Islet precursor cell (in vitro differentiated cells): ENCODE data around the gene APOL4.
"Not testable (repeated sequence)": the region's sequence is repeated elsewhere in the genome, so short reads cannot be mapped to it uniquely, and the experiment has no call there.

Experiments used
- DNase-seq: peaks from one replicate; pipeline ENCODE4 v3.0.0-alpha.2; 2018

Gene APOL4

DNA sequence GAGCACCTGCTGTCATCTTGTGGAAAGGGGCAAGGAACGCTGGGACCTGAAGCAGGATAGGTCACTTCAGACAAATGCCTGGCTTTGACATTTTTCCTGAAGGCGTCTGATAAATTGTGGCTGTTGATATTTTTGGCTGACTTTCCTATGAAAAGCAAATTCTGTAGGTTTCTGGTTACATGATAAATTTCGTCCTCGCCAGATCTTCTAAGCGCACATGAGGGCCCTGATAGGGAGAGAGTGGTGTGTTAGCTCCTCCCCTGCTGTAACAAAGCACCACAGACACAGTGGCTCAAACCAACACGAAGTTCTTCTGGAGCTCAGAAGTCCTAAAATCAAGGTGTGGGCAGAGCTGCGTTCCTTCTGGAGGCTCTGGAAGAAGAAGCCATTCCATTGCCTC lies 19.6 kb downstream of the APOL4 start:
- DNase-seq: peak; percentile 12

DNA sequence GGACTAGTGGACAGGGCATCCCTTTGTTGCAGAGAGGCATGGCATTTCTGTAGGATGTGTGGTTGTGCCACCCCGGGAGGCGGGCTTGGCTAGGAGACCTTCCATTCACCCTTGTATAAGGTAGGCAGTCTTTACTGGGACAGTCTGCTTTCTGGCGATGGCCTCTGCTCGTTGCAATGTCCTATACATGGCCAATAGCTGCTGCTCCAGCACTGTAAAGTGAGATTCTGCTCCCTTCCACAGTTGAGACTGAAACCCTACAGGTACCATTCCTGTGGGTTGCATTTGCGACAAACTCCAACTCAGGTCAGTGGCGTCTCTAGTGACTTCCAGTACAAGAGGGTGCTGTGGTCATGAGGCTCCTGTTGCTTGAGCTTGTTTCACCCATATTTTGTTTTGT lies 20.7 kb downstream of the APOL4 start:
- DNase-seq: peak; percentile 17

DNA sequence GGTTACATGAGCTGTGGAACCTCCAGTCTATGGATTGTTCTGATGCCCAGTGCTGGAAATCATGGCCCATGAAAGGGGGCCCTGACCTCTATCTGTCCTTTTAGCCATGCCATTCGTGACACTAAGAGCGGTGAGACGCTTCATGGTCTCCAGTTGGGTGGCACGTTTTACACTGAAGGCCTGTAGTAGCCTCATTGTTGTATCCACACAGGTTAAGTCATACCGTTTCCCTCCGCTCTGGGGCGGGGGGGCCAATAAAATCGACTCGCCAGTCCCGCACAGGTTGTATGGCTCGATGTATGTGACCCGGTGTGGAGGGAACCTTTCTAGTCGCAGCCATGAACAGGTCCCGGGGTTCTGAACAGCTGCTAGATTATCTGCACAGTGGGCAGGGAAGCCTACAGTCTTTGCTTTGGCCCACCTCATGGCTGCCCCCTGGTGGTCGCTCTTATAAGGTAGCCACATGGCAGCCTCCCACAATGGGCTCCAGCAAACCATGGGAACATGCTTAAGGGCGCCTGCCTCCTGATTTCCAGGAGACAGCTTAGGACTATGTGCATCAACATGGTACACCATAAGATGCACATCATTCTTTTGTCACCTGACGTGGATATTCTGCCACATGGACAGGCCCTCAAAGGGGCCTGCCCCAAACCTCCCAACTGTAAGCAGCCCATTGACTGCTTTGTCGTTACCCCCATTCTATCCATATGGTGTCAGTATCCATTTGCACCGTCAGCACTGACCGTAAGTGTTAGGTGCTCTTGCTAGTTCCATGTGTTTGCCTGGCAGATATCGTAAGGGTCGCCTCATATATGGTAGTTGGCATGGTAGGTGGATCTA lies 21.4 kb downstream of the APOL4 start:
- peak; percentile 81 for DNase-seq

DNA sequence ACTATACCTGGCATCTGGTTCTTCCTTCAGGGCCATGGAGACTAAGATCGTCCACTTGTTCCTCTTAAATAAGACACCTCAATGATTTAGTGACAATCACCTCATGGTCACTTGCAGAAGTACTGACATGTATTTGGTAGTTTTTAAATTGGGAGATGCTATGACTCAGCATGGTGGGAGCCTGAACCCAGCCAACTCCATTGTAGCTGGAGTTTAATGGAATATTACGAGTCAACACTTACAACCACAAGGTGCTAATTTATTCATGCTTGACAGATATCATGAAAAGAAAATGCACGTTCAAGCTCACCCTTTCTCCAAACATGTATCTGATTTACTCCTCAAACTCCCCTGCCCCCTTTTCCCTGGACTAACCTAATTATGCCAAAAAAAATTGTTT lies 24.4 kb downstream of the APOL4 start:
- no peak for DNase-seq

DNA sequence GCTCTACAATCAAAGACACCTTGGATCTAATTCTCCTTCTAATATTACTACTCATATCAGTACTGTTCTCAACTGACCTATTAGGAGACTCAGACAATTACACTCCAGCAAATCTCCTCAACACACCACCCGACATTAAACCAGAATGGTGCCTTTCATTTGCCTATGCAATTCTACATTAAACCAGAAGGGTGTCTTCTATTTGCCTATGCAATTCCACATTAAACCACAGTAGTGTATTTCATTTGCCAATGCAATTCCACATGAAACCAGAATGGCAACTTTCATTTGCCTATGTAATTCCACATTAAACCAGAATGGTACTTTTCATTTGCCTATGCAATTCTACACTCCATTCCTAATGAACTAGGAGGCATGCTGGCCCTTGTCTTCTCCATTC lies 25.7 kb downstream of the APOL4 start:
- DNase-seq: no peak

DNA sequence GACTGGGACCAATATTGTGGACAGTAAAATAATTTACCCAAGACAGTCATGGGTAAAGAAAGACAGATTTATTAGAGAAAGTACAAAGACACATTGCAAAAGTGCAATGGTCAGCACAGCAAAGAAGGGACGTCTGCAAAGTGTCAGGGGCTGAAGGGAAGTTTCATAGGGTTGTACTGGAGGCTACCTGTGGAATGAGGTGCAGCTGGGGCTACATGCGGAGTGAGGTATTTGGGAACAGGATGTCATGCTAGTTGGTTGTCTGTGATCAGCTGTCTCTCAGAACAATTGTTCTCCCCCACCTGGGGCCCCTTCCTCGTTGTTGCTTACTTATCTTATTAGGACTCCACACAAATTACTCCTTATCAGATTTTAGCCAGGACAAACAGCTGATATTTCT lies 29.7 kb downstream of the APOL4 start:
- DNase-seq: no peak

DNA sequence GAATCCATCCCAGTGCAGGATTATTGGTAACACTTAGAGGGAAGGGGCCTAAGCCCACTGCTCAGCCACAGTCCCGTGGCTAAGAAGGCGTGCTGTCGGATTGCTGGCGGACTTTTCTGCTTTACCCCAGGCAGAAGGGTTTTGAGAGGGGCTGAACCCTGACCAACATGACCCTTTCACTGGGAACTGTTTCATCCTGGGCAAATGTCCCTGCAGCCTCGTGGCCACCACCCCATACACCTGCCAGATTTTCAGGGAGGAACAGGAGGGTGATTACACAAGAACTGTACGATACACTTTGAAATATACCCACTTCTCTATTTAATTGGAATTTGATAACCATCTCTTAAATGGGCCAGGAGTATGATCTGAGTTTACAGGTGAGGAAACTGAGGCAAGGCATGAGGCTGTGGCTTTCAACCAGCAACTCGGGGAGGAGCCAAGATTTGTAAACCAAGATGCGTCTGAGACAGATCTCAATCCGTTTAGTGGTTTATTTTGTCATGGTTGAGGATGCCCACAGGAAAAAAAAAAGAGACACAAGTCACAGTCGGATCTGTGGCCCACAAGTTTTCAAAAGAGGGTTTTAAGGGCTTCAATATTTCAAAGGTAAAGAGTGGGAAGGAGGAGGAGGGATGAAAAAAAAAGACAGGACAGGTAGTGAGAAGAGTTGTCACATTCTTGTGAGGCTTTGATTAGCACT lies 34.9 kb downstream of the APOL4 start:
- no peak for DNase-seq

DNA sequence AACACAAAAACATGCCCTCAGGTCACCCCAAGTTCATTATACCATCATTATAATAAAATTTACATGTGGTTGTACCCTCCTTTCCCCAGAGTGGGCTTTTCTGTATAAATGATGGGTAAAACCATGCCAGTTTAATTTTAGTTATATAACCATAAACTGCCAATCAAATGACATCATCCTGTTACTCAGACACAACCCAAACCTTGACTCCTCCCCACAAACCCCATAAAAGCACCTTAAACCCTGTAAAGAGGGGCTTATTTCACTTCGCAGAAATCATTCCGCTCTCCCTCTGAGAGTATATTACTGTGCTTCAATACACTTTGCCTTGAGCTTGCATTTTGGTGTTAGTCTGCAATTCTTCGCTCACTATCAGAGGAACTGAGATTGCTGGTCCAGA lies 35.5 kb downstream of the APOL4 start:
- no peak for DNase-seq

DNA sequence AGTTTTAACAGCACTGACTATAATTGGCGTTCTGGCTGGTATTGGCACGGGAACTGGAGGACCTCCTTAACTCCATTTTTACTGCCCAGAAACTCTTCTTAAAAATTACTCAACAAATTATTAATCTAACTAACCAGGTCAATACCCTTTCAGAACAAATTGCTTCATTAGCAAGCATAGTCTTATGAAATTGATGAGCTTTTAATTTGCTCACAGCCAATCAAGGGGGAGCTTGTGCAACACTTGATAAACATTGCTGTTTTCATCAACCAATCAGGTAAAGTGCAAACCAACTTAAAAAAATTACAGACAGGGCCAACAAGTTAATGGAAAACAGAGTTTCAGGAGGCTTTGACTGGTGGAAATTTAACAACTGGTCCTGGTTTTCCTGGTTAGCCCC lies 36.5 kb downstream of the APOL4 start:
- DNase-seq: no peak

DNA sequence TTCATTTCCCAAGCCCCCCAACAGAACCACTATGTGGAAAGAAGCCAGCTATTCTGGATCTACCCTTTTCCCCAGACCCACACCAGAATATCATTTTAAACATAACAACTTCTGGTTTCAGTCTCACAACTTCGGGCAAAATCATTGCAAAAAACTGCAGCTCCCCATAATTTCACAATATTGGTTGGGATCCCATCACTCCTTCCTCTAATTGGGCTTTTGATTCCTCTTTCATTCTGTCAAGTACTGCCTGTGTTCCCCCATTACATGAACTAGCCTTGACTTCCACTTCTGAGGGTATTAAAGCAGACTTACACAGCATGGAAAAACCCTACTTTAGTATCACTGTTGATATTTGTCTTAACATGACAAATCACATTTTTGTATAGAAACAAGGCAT lies 37.0 kb downstream of the APOL4 start:
- no peak for DNase-seq

DNA sequence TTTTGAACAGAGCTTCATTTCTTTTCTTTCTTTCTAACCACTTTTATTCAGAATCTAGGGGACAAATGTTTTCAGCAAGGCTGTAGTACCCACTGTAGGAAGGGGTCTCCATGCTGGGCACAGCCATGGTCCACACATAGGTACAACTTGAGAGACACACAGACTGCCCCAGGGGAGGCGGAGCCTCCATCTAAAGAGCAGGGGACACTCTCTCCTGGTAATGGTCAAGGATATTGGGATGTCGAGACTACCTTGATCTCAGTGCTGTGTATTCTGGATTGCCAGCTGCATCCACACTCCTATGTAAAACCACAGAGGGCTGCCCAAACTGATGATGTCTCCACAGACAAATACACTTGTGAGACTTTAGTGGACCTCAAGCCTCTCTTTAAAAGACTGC lies 38.1 kb downstream of the APOL4 start:
- DNase-seq: no peak

DNA sequence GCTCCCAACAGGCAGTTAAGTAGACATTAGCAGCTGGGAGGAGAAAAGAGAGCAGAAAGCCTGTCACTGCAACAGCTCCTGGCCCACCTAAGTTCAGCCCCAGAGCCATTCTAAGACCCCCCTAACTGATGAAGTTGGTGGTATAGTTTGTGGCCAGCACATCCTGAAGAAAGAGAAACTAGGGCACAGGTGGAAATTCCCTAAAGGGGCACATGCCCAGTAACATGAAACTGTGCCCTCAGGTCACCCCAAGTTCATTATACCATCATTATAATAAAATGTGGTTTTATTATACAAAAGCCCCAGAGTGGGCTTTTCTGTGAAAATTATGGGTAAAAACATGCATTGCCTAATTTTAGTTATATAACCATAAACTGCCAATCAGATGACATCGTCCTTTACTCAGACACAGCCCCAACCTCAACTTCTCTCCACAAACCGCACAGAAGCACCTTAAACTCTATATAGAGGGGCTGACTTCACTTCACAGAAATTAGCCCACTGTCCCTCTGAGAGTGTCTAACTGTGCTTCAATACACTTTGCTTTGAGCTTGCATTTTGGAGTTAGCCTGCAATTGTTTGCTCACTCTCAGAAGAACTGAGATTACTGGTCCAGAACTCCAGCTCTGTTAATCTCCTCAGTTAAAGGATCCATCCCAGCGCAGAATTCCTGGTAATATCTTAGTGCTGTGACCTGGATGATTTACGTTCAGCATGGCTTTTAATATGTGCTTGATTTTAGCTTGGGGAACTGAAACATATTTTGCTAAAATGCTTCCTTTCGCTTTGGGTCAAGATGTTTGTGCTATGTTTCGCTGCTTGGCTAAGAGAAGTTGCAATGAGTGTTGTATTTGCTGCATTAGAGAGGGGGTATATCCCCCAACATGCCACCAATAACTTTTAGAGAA lies 39.2 kb downstream of the APOL4 start:
- no peak for DNase-seq

DNA sequence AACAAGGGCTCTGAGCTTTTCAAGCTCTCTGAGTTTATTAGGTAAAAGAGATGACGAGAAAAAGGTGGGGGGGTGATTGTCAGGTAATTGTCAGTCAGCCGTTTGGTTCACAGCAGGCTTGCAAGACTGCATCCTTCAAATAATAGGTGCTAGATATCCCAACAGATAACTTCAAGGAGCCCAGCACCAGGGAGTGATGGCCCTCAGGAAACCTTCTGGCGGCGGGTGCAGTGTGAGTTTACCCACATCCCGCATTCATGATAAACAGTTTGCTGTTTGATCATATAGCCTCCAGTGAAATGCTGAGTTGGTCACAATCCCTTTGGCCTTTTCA lies 39.8 kb downstream of the APOL4 start:
- not testable (repeated sequence) for DNase-seq

DNA sequence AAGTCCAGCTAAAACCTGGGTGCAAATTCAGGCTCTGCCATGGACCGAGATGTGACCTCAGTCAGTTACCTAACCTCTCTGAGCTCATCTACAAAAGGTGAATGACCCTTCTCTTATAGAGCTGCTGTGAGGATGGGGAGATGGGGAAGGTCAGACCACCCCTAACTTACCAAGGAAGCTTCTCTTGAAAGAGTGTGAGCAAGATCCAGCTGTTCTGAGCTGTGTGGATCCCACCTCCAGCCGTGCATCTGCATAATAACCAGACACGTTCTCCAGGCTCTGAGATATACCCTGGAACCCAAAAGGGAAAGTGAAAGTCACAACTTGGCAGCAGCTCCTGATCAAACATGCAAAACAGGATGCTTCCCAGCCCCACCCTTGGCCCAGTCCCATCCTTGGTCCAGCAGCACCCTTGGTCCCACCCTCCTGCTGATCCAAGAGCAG lies 41.1 kb downstream of the APOL4 start, which contains the start of gene APOL3:
TSS of gene APOL3 (minus strand) at position 257 of the 444 bp plus-strand sequence. CDS start 11,700 bp downstream, outside the sequence.
- no peak for DNase-seq

DNA sequence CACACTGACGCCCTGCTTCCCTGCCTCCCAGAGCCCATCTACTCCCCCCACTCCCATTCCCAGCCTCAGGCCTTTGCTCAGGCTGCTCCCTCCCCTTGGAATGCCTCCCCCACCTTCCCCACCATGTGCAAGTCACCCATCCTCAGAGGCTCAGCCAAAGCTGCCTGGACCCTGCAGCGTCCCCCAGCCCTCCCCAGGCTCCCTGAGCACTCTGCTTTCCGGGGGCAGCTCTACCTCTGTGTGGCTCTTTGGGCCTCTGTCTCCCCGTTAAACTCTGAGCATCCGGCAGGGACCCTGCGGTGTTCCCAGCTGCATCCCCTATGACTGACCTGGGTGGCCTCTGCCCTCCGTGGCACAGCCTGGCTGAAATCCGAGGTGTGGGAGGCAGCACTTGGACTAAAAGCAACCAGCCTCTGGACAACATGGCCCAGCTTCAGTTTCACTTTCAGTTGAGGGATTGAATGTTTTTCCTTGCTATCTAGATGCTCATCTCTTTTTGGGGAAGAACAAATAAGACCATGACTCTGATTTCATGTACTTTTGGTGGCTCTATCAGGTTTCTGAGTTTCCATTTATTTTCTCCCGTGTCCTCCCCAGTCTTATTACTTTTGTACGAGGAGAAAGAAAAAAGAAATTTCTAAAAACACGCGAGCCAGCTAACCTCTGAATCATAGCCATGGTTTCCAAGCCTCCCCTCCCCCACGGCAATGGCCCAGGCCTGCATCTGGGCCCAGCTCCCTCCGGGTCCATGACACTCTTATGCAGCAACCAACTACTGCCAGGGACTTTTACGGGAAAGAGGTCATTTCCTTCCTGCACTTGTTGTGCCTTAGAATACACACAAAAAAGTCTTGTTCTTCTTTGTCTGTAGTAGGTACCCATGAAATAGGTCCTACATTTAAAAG lies 44.8 kb downstream of the APOL4 start:
- peak; percentile 82 for DNase-seq

DNA sequence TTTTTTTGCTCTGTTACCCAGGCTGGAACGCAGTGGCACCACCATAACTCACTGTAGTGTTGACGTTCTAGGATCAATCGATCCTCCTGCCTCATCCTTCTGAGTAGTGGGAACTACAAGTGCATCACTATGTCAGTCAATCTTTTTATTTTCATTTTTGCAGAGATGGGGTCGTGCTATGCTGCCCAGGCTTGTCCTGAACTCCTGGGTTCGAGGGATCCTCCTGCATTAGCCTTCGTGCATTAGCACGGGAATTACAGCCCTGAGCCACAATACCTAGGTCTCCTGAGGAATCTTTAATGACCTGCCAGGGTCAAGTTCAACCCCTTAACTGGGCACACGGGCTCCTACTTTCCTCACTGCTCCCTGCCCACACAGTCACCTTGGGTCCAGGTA lies 45.5 kb downstream of the APOL4 start:
- no peak for DNase-seq

DNA sequence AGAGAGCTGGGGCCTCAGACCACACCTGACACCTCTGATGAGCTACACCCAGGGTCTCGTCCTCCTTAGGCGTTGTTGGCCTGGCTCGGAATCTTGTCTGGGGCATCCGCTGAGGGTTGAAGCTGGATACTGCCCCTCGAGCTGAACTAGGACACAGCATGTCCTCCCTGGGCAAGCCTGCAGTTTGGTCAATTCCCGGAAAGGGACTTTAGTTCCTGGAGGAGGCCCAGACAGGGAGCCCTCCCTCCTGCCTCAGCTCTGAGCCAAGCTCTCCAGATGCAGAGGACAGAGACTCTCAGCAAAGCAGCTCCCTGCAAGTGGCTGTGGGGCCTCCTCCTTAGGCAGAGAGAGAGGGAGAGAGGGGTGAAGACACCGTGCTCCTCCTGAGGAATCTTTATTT lies 45.9 kb downstream of the APOL4 start:
- DNase-seq: no peak

DNA sequence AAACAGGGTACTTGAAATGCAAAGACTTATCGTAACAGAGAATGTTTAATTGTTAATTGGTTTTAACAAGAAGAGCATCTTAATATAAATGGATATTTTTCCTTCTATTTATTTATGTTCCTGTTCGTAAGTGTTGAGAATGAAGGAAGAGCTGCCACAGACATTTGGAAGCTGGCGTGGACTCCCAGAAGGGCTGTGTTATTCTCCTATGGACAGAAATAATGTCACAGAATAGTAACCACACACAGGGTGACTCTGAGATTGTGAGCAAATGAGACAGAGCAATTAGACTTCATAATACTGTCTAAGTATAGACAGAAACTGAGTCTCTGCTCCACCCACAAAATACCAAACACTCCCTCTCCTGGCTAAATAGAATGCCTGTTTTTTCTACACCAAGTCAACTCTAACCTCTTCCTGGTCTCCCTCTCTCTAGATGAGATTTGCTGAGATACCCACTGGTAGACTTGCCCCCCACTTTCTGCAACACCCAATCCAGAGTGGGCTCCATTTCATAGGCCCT lies 47.1 kb downstream of the APOL4 start:
- DNase-seq: no peak

DNA sequence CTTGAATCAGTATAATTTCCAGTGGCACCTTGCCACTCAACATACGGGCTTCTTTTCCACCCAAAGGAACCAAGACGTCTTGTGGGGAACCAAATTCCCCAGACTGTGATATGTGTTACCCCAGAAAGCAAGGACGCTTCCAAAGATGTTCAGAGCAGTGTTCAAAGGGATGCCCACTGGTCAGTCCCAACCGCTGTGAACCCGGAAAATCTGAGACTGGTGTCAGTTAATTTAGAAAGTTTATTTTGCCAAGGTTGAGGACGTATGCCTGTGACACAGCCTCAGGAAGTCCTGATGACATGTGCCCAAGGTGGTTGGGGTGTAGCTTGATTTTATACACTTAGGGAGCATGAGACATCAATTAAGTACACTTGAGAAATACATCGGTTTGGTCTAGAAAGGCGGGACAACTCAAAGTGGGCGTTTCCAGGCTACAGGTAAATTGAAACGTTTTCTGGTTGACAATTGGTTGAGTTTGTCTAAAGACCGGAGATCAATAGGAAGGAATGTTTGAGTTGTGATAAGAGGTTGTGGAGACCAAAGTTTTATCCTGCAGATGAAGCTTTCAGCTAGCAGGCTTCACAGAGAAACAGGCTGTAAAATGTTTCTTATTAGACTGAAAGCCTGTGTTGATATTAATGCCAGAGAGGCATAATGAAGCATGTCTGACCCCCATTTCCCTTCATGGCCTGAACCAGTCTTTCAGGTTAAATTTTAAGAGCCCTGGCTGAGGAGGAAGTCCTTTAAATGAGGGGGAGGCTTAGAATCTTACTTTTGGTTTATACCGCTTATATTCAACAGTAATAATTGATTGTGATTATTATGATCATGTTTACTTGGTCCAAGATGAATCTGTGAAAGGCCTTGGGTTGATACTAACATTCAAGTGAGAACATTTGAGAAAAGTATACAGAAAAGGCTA lies 47.8 kb downstream of the APOL4 start:
- DNase-seq: no peak

DNA sequence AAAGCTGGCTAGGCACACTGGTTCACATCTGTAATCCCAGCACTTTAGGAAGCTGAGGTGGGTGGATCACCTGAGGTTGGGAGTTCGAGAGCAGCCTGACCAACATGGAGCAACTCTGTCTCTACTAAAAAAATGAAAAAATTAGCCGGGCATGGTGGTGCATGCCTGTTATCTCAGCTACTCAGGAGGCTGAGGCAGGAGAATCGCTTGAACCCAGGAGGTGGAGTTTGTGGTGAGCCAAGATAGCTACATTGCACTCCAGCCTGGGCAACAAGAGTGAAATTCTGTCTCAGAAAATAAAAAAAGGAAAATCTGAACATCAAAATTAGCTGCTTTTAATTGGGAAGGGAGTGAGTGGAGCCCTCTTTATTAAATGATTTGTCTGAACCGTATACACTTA lies 48.8 kb downstream of the APOL4 start:
- DNase-seq: not testable (repeated sequence)

DNA sequence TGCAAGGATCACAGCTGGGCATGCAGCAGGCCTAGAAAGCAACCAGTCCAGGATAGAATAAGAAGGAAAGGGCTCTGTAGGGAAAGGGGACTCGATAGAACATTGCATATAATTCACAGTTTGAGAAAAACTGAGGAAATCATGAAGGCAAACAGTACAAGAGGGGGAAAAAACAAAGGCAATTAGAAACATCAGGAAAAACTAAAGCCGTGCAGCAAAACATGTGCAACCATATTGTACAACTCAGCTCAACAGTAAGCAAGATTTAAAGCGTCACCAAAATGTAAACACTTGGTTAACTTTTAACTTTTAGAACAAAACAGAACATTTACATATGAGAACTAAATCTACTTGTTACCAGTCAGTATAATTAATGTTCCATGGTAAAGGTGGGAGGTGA lies 49.5 kb downstream of the APOL4 start:
- DNase-seq: no peak
